HG02571 (cell line): ENCODE results near the gene PAK1.

ENCODE experiments used
- ATAC-seq: cut with Tn5 transposase; IDR thresholded peaks from one replicate; pipeline ENCODE4 v1.9.1; 2021; ENCODE audit warnings: mild to moderate bottlenecking, moderate library complexity; ENCODE audit not compliant: unreplicated experiment

PAK1 gene

GRCh38 chr11:77377734-77378133 lies 96.2 kb downstream of the PAK1 start:
- ATAC-seq: no peak

DNA sequence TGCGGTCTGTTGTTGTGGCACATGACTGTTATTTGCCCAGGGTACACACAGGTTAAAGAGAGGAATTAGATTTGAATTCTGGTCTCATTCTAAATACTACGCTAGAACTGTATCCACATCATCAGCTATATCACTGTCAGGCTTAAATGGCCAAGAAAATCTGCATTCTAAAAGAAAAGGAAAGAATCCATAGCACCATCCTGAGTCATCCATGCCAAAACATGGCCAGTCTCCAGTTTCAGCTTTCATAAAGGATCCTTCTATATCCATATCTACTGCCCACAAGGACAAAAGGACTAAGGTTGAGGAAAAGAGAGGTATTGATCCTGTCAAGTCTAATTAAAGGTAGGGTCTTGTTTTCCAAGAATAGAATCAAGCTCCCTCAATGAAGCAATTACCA lies 98.8 kb downstream of the PAK1 start:
- no peak for ATAC-seq

GRCh38 chr11:77374611-77375031 lies 99.3 kb downstream of the PAK1 start:
- no peak for ATAC-seq

DNA sequence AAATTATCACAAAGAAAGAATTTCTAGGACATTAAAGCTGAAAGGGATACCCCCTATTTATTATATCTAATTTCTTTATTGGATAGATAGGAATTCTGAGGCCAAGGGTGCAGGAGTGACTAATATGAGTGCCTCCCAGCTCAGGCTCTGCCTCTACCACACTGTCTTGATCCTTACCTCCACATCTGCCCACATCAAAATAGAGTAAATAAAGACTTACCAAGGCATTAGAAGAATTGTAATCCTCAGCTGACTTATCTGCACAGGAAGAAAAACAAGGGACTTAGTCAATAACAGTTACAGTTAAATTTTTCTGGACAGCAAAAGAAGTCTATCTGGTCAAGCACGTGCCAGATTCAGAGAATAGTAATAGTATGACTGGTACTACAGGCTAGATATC lies 99.8 kb downstream of the PAK1 start:
- no peak for ATAC-seq

DNA sequence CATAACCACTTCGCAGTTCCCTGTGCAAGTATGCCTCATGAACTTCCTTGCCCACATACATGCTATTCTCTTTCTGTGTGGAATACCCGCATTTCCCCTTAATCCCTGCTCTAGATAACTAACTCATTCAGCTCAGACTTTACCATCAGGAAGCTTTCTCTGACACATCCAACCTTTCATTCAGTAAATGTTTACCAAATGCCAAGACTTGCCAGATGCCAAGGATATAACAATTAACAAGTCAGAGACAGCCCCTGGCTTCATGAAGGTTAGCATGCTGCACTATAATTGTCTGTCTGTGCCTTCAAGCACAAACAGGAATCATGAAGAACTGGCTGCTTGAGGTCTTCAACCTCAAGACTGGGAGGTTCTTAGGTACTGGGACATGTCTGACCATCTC lies 101.2 kb downstream of the PAK1 start:
- no peak for ATAC-seq

GRCh38 chr11:77371646-77372045 lies 102.2 kb downstream of the PAK1 start:
- ATAC-seq: no peak

- ATAC-seq: no peak
Measured at GRCh38 chr11:77370217-77370616, 103.7 kb downstream of the PAK1 start.

- ATAC-seq: no peak
Measured at GRCh38 chr11:77361184-77361583, 112.7 kb downstream of the PAK1 start.

GRCh38 chr11:77359481-77359880 lies 114.4 kb downstream of the PAK1 start:
- no peak for ATAC-seq

GRCh38 chr11:77353131-77353530 lies 120.8 kb downstream of the PAK1 start:
- ATAC-seq: no peak

GRCh38 chr11:77351281-77351886 lies 122.5 kb downstream of the PAK1 start:
- ATAC-seq: no peak

GRCh38 chr11:77347948-77348347 lies 125.9 kb downstream of the PAK1 start:
- ATAC-seq: no peak

- ATAC-seq: no peak
Measured at GRCh38 chr11:77346906-77347603, 126.8 kb downstream of the PAK1 start.

DNA sequence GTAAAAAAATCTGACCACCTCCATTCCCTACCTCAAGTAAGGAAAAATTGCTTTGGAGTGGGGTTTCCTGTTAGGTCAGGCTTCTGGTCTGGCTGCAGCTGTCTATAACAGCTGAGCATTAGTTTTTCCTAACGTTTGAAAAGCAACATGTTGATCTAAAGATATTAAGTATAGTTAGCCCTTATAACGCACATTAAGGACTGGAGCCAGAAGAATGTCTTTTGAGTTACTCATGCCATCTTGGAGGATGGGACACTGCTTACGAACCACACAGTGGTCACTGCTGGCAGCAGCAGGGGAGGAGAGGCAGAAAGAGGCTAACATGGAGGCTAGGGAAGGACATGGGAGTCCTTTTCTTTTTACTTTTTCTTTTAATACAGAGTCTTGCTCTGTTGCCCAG lies 128.3 kb downstream of the PAK1 start:
- no peak for ATAC-seq

- ATAC-seq: no peak
Measured at GRCh38 chr11:77340501-77340900, 133.4 kb downstream of the PAK1 start.

DNA sequence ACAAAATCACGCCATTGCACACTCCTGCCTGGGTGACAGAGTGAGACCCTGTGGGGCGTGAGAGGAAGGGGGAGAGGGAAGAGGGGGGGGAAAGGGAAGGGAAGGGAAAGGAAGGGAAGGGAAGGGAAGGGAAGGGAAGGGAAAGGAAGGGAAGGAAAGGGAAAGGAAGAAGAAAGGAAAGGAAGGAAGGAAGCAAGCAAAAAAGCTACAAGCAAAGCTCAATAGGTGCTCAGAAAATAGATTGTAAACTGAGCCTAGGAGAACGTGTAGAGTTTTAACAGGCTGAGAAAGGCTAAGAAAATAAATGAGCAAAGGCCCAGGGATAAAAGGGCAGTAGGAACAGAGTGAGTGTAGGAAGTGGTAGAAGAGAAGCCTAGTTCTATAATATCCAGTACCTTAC lies 141.6 kb downstream of the PAK1 start:
- no peak for ATAC-seq

- no peak for ATAC-seq
Measured at GRCh38 chr11:77325159-77325558, 148.7 kb downstream of the PAK1 start.

GRCh38 chr11:77324508-77324907 lies 149.4 kb downstream of the PAK1 start:
- no peak for ATAC-seq

- no peak for ATAC-seq
Measured at GRCh38 chr11:77322926-77323590, 150.8 kb downstream of the PAK1 start.

- no peak for ATAC-seq
Measured at GRCh38 chr11:77322506-77322905, 151.4 kb downstream of the PAK1 start.

DNA sequence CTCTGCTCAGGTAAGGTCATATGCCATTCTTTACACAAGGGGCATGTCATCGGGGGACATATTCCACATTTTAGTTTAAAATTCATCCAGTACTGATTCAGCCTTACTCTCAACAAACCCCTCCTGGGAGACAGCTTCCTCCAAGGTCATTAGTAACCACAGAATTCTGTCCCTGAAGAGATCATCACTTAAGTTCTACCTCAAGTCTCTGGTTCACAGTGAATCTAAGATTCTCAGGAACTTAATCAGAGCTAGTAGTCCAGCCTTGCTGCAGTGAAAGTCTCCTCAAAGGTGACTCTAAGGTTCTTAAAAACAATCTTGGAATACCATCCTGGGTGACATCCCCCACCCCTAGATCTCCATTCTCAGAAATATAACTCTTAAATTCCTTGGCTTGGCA lies 153.5 kb downstream of the PAK1 start:
- ATAC-seq: no peak

- ATAC-seq: no peak
Measured at GRCh38 chr11:77318600-77318999, 155.3 kb downstream of the PAK1 start.
